Fibroblast of pulmonary artery (primary cell): Measurements from ENCODE around the gene OLA1.

Source experiments
- DNase-seq: peaks from one replicate; pipeline ENCODE4 v3.0.0-alpha.2; 2010; ENCODE audit warnings: low read depth
- H3K4me3 ChIP-seq: replicated peaks from 2 replicates; pipeline ENCODE4 v1.5.1; 2011; ENCODE audit warnings: low read depth, mild to moderate bottlenecking, control low read depth, low read length, moderate library complexity
- CTCF ChIP-seq: IDR thresholded peaks from 2 replicates; pipeline ENCODE4 v1.5.1; 2011; ENCODE audit warnings: mild to moderate bottlenecking, control low read depth, low read length, inconsistent platforms; ENCODE audit errors: missing control alignments

The OLA1 gene

DNA sequence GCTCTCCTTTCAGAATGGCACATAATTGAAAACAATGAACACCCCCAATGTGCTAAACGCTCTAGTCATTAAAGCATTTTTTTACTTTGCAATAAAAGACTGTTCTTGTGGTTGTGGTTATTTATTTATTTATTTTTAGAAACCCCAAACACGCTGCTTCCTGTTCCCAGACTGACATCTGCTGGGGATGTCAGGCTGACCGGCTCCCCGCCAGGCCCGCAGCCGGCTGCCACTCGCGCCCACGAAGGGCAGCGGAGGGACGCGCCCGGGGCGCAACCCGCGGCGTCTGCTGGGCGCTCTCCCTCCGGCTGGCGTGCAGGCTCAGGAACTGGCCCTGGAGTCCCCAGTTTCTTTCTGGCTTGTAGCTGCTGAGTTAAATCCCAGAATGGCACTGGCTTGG is 200.1 kb downstream of the OLA1 start:
- H3K4me3 ChIP-seq: no peak overlapping the region
- DNase-seq: no peak
- TF ChIP-seq CTCF: no peak

GRCh38 chr2:174047746-174048145 is 200.6 kb downstream of the OLA1 start:
- no peak for TF ChIP-seq CTCF
- no peak for DNase-seq
- no peak overlapping the region for H3K4me3 ChIP-seq

DNA sequence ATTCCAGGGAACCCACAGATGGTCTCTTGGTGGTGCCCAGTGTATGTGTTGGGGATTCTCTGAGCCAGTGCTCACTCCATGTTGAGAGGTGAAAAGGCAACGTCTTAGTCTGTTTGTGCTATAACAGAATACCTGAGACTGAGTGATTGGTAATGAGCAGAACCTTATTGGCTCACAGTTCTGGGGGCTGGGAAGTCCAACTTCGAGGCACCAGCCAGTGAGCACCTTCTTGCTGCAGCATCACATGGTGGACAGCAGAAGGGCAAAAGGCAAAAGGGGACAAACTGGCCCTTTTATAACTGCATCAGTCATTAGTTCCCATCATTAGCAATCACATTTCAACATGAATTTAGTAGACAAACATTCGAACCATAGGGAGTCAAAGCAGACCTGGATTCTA is 202.2 kb downstream of the OLA1 start:
- DNase-seq: no peak
- TF ChIP-seq CTCF: no peak
- no peak overlapping the region for H3K4me3 ChIP-seq

- no peak for DNase-seq
- no peak overlapping the region for H3K4me3 ChIP-seq
- TF ChIP-seq CTCF: no peak
These were observed 203.8 kb downstream of the OLA1 start for GRCh38 chr2:174044556-174044955.

- H3K4me3 ChIP-seq: no peak overlapping the region
- no peak for TF ChIP-seq CTCF
- DNase-seq: no peak
These were observed 208.0 kb downstream of the OLA1 start for GRCh38 chr2:174040417-174040701.

GRCh38 chr2:174039551-174040416 is 208.5 kb downstream of the OLA1 start:
- DNase-seq: peak; percentile 98
- H3K4me3 ChIP-seq: no peak overlapping the region
- TF ChIP-seq CTCF: peak; percentile 88

- DNase-seq: no peak
- no peak overlapping the region for H3K4me3 ChIP-seq
- TF ChIP-seq CTCF: no peak
These were observed 209.9 kb downstream of the OLA1 start for GRCh38 chr2:174038462-174038861.
